ENCODE results near the gene ANXA4. TPM values are rescaled to one million over a fixed set of nuclear protein-coding genes. Genes with fewer than 3 reads are reported as not detected.

The ANXA4 gene
- total and polyA plus RNA-seq, 7 donors: 33.3 to 183 (median 55.8) TPM

DNA sequence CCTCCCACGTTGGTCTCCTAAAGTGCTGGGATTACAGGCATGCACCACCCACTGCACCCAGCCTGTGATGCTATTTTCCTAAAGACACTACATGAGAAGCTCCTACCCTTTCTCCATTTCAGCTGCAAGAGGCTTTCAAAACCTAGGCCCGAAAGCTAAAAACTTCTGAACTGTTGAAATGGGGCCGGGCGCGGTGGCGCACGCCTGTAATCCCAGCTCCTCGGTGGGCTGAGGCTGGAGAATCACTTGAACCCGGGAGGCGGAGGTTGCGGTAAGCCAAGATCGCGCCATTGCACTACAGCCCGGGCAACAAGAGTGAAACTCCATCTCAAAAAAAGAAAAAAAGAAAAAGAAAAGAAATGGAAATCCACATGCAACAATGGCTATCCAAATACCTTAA is 18.1 kb upstream of the ANXA4 start:
- Histone ChIP-seq H3K36me3 (no peaks in the 10 kb centered on the region), H3K4me1 (peaks cover 0 to 4% (median 2%) of the 10 kb centered on the region in 4 donors), H3K27ac (no peak overlapping the region), H3K27me3 (no peaks in the 10 kb centered on the region), H3K4me3 (no peak overlapping the region), H3K9me3 (no peaks in the 10 kb centered on the region)
- DNase-seq: no peak
- intact Hi-C loops (cut with DNase I): loop anchor here (1.0 kb wide), 1 partner anchor 94 kb away; no protein-coding TSS in a partner anchor
- 93 to 95% methylated on average over 14 of the region's 14 CpGs for WGBS, 2 donors
- TF ChIP-seq CTCF (IDR thresholded peaks at IDR 0.05) (no peak), EP300 (IDR thresholded peaks at IDR 0.05) (no peak), POLR2A (IDR thresholded peaks at IDR 0.05) (no peak), POLR2AphosphoS5 (IDR thresholded peaks at IDR 0.05) (no peak)

GRCh38 chr2:69724540-69725159 is 17.3 kb upstream of the ANXA4 start:
- H3K9me3 ChIP-seq: no peaks in the 10 kb centered on the region
- WGBS, 2 donors: 3 to 4% methylated on average over 13 of the region's 13 CpGs
- no peaks in the 10 kb centered on the region for H3K27me3 ChIP-seq
- no peaks in the 10 kb centered on the region for H3K36me3 ChIP-seq
- no peak overlapping the region for H3K27ac ChIP-seq
- intact Hi-C loops (cut with DNase I): loop anchor here (1.0 kb wide), 1 partner anchor 93 kb away; no protein-coding TSS in a partner anchor
- H3K4me3 ChIP-seq: peak overlapping the region in 3 of 4 donors; percentile 16 to 25 (median 25)
- peaks cover 0 to 10% (median 4%) of the 10 kb centered on the region in 4 donors for H3K4me1 ChIP-seq
- peak; percentile 91 for DNase-seq
- TF ChIP-seq CTCF (IDR thresholded peaks at IDR 0.05): peak; percentile 85 to 96 (median 95)
- no peak for TF ChIP-seq EP300 (IDR thresholded peaks at IDR 0.05)
- TF ChIP-seq POLR2AphosphoS5 (IDR thresholded peaks at IDR 0.05): no peak
- TF ChIP-seq POLR2A (IDR thresholded peaks at IDR 0.05): no peak

DNA sequence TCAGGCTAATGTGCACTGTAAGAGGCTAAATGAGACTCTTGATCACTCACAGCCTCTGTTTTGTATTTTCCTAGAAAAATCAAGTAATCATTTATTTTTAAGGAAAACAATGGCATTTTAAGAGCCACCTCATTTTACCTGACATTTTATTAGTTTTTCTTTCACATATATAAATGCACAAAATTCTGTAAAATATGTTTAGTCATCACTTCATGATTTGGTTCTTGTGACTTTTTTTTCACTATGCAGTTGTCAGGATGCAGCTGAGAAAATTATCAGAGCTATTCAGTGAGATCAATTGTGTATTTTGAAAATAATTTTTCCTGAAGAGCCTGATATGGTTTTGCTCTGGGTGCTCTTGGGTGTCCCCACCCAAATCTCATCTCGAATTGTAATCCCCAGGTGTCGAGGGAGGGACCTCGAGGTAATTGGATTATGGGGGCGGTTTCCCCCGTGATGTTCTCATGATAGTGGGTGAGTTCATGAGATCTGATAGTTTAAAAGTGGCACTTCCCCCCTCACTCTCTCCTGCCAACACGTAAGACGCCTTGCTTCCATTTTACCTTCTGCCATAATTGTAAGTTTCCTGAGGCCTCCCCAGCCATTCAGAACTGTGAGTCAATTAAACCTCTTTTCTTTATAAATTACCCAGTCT is 16.1 kb upstream of the ANXA4 start:
- no peak overlapping the region for H3K4me3 ChIP-seq
- TF ChIP-seq EP300 (IDR thresholded peaks at IDR 0.05) (no peak), POLR2AphosphoS5 (IDR thresholded peaks at IDR 0.05) (no peak)
- no peaks in the 10 kb centered on the region for H3K27me3 ChIP-seq
- no peak overlapping the region for H3K27ac ChIP-seq
- 91 to 93% methylated on average over 7 of the region's 7 CpGs for WGBS, 2 donors
- intact Hi-C loops (cut with DNase I): no loop called here
- H3K9me3 ChIP-seq: no peaks in the 10 kb centered on the region
- DNase-seq: no peak
- no peaks in the 10 kb centered on the region for H3K36me3 ChIP-seq
- peaks cover 0 to 13% (median 5%) of the 10 kb centered on the region in 4 donors for H3K4me1 ChIP-seq

DNA sequence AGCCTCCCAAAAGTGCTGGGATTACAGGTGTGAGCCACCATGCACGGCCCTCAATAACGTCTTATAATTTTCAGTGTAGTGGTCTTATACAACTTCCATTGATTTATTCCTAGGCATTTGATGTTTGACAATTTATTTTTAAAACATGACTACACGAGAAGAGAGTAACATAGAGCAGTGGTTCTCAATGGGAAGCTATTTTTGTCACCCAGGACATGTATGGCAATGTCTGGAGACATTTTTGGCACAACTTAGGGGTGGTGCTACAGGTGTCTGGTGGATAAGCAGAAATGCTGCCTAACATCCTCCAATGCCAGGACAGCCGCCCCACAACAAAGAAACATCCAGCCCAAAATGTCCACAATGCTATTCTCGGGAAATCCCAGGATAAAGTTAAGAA is 12.7 kb upstream of the ANXA4 start:
- intact Hi-C loops (cut with DNase I): no loop called here
- no peak for DNase-seq
- Histone ChIP-seq H3K27ac (peak overlapping the region in 2 of 4 donors; percentile 33 to 37), H3K4me3 (no peak overlapping the region), H3K27me3 (no peaks in the 10 kb centered on the region), H3K9me3 (no peaks in the 10 kb centered on the region), H3K4me1 (peaks cover 0 to 18% (median 5%) of the 10 kb centered on the region in 4 donors), H3K36me3 (no peaks in the 10 kb centered on the region)
- 93% methylated on average over 5 of the region's 5 CpGs for WGBS, 2 donors
- TF ChIP-seq POLR2AphosphoS5 (IDR thresholded peaks at IDR 0.05) (no peak), EP300 (IDR thresholded peaks at IDR 0.05) (no peak), CTCF (IDR thresholded peaks at IDR 0.05) (no peak), POLR2A (IDR thresholded peaks at IDR 0.05) (no peak)

DNA sequence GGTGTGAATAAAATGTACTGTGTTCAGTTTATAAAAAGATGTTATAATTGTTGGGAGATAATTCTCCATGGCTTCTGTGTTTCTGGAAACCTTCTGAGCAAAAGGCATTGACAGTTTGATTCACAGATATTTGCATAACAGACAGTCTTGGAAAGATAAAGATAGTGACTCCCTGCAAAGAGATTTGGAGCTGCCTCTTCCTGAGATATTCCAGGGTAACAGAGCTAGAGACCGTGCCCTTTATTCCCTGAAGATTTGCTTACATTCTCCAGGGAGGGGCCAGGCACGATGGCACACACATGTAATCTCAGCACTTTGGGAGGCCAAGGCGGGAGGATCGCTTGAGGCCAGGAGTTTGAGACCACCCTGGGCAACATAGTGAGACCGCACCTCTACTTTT is 12.2 kb upstream of the ANXA4 start:
- no peaks in the 10 kb centered on the region for H3K27me3 ChIP-seq
- H3K9me3 ChIP-seq: no peaks in the 10 kb centered on the region
- peaks cover 0 to 18% (median 5%) of the 10 kb centered on the region in 4 donors for H3K4me1 ChIP-seq
- TF ChIP-seq POLR2AphosphoS5 (IDR thresholded peaks at IDR 0.05) (peak in 1 of 4 donors; percentile 33), EP300 (IDR thresholded peaks at IDR 0.05) (no peak), POLR2A (IDR thresholded peaks at IDR 0.05) (no peak)
- H3K27ac ChIP-seq: peak overlapping the region in 2 of 4 donors; percentile 33 to 37
- no peak for DNase-seq
- no peaks in the 10 kb centered on the region for H3K36me3 ChIP-seq
- intact Hi-C loops (cut with DNase I): no loop called here
- H3K4me3 ChIP-seq: no peak overlapping the region
- 82 to 86% methylated on average over 5 of the region's 5 CpGs for WGBS, 2 donors

All from sigmoid colon (tissue), 7 donors.